ENCODE results near the gene NARS2. TPM values are rescaled to one million over a fixed set of nuclear protein-coding genes. Genes with fewer than 3 reads are reported as not detected.

The NARS2 gene
- total RNA-seq, 2 donors from 2014 or later = 7.7 to 14.8 TPM

GRCh38 chr11:78595436-78596130 lies 20.9 kb upstream of the NARS2 start:
- no peak overlapping the region for H3K27ac ChIP-seq
- H3K9me3 ChIP-seq = no peaks in the 10 kb centered on the region
- no peak for DNase-seq (ENCODE audit: low spot score)
- H3K4me3 ChIP-seq = no peak overlapping the region
- no peak for TF ChIP-seq CTCF (IDR thresholded peaks at IDR 0.05)
- H3K27me3 ChIP-seq = no peaks in the 10 kb centered on the region
- H3K36me3 ChIP-seq = no peaks in the 10 kb centered on the region
- H3K4me1 ChIP-seq = no peaks in the 10 kb centered on the region

- no peaks in the 10 kb centered on the region for H3K4me1 ChIP-seq
- no peaks in the 10 kb centered on the region for H3K9me3 ChIP-seq
- no peak for TF ChIP-seq CTCF (IDR thresholded peaks at IDR 0.05)
- no peak for DNase-seq (ENCODE audit: low spot score)
- H3K36me3 ChIP-seq = no peaks in the 10 kb centered on the region
- H3K27me3 ChIP-seq = no peaks in the 10 kb centered on the region
- H3K27ac ChIP-seq = no peak overlapping the region
- H3K4me3 ChIP-seq = no peak overlapping the region
Observed at GRCh38 chr11:78594814-78595213, 20.1 kb upstream of the NARS2 start.

GRCh38 chr11:78588517-78588916 lies 13.9 kb upstream of the NARS2 start:
- H3K9me3 ChIP-seq = peaks cover 0 to 25% of the 10 kb centered on the region in 2 donors
- no peaks in the 10 kb centered on the region for H3K4me1 ChIP-seq
- H3K4me3 ChIP-seq = no peak overlapping the region
- no peak overlapping the region for H3K27ac ChIP-seq
- H3K36me3 ChIP-seq = no peaks in the 10 kb centered on the region
- H3K27me3 ChIP-seq = no peaks in the 10 kb centered on the region
- DNase-seq (ENCODE audit: low spot score) = no peak
- TF ChIP-seq CTCF (IDR thresholded peaks at IDR 0.05) = no peak

- H3K27ac ChIP-seq = no peak overlapping the region
- no peak for TF ChIP-seq CTCF (IDR thresholded peaks at IDR 0.05)
- no peaks in the 10 kb centered on the region for H3K27me3 ChIP-seq
- no peak for DNase-seq (ENCODE audit: low spot score)
- no peak overlapping the region for H3K4me3 ChIP-seq
- H3K4me1 ChIP-seq = no peaks in the 10 kb centered on the region
- peaks cover 0 to 36% of the 10 kb centered on the region in 2 donors for H3K9me3 ChIP-seq
- H3K36me3 ChIP-seq = no peaks in the 10 kb centered on the region
Observed at GRCh38 chr11:78587446-78587845, 12.8 kb upstream of the NARS2 start.

GRCh38 chr11:78586452-78587046 lies 11.9 kb upstream of the NARS2 start:
- DNase-seq (ENCODE audit: low spot score) = no peak
- no peaks in the 10 kb centered on the region for H3K36me3 ChIP-seq
- peak in 1 of 2 donors; percentile 42 for TF ChIP-seq CTCF (IDR thresholded peaks at IDR 0.05)
- H3K27me3 ChIP-seq = no peaks in the 10 kb centered on the region
- no peaks in the 10 kb centered on the region for H3K4me1 ChIP-seq
- no peak overlapping the region for H3K4me3 ChIP-seq
- peaks cover 0 to 45% of the 10 kb centered on the region in 2 donors for H3K9me3 ChIP-seq
- H3K27ac ChIP-seq = no peak overlapping the region

Data from right atrium auricular region (tissue), 2 donors.